GM12801 (cell line): ENCODE measurements around the gene OR10C1.

Source experiments
- TF ChIP-seq, protein P1 (sequence below): IDR thresholded peaks from one replicate; pipeline ENCODE4 v1.5.1; 2011; ENCODE audit warnings: control low read depth; ENCODE audit not compliant: insufficient read length; ENCODE audit errors: extremely low read depth

Gene OR10C1

DNA sequence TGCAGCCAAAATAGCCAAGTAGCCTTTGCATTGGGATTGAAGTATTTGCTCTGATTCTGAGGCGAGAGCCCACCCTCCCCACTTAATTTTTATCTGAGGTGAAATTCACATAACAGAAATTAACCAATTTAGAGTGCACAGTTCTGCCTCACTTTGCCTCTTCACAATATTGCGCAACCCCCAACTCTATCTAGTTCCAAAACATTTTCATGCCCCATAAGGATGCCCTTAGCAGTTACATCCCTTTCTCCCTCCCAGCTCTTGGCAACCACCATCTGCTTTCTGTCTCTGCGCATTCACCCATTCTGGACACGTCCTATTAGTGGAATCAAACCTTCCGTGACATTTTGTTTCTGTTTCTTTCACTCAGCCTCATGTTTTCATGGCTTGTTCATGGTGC is 39.6 kb downstream of the OR10C1 start:
- TF ChIP-seq, protein P1, sequence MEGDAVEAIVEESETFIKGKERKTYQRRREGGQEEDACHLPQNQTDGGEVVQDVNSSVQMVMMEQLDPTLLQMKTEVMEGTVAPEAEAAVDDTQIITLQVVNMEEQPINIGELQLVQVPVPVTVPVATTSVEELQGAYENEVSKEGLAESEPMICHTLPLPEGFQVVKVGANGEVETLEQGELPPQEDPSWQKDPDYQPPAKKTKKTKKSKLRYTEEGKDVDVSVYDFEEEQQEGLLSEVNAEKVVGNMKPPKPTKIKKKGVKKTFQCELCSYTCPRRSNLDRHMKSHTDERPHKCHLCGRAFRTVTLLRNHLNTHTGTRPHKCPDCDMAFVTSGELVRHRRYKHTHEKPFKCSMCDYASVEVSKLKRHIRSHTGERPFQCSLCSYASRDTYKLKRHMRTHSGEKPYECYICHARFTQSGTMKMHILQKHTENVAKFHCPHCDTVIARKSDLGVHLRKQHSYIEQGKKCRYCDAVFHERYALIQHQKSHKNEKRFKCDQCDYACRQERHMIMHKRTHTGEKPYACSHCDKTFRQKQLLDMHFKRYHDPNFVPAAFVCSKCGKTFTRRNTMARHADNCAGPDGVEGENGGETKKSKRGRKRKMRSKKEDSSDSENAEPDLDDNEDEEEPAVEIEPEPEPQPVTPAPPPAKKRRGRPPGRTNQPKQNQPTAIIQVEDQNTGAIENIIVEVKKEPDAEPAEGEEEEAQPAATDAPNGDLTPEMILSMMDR, result no peak

DNA sequence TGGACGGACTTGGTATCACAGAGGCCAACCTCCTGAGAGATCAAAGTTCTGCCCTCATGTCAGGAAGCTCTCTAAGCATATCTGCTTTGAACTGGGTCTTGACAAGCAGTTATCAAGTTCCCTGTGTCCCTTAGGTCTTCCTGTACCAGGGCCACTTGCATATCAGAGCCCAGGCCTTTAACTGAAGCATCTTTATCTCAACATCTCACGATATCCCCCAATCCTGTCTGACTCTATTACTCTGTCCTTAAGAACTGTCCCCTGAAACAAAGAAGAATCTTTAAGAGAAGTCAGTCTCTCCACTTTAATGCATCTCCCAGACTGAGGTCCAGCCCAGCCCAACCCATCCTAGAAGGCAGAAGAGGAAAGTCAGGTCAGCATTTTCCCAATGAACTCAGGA is 40.5 kb downstream of the OR10C1 start:
- TF ChIP-seq, protein P1, result no peak

DNA sequence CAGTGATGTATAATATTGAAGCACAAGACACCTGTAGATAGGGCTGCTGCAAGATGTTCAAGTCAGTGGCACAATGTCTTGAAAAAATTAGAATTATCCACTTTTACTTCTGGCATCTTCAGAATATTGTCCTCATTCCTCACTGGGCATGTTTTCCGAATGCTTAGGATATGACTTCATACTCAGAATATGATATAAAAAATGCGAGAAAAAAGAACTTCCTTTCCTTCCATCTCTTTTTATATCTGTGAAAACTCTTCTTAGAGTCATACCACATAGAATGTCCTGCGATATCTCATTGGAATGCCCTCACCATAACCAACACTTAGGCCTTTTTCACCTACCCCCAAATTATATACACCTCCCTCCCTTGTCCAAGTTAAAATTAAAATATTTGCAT is 44.1 kb downstream of the OR10C1 start:
- TF ChIP-seq, protein P1, result no peak

DNA sequence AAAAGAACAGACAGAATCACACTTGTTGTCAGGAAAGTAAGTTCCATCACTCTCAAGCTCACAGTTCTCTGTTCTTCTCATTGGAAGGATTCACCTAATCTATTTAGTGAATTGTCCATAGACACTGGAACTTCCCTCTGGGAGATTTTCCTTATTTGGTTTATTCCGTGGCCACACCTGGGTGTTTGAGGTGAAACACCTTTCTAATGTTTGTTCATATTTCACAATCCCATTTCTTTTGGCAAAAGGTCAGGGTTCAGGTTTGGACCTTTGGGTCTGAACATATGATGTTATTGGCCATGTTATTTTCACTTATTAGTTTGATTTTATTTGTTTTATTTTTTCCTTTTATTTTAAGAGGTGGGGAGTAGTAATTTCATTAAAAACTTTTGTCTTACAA is 44.6 kb downstream of the OR10C1 start:
- TF ChIP-seq, protein P1, result no peak

DNA sequence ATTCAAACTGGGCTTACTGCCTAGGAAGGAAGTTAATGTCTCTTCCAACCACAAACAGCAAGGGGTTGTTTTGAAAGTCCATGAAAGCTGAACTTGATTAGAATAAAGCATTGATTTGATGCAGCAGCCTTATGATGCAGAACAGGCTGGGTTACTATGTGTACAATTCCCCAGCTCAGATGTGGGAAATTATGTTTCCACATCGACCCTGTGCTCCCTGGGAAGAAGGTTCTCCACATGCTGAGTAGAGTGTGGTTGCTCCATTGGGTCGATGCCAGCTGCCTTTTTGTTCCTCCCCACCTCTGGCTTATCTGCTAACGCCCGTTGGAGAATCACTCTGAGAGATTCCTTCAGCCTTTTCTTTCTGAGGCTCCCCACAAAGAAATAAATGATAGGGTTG is 47.5 kb downstream of the OR10C1 start:
- TF ChIP-seq, protein P1, result no peak

DNA sequence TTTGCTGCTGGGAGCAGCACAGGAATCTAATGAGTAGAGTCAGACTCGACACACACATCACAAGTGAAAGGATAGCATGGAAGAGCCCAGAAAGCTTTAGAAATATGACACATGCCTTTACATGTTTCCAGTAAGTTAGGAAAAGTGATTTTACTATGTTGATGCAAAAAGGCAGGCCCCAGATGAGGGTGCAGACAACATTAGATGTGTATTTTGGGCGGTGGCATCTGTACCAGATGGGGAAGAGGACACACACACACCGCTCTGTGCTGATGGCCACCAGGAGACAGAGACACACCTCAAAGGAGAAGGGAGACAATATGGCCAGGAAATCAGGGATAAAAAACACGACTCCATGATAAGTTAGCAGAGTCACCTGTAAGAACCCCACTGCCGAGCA is 48.0 kb downstream of the OR10C1 start:
- TF ChIP-seq, protein P1, result no peak

DNA sequence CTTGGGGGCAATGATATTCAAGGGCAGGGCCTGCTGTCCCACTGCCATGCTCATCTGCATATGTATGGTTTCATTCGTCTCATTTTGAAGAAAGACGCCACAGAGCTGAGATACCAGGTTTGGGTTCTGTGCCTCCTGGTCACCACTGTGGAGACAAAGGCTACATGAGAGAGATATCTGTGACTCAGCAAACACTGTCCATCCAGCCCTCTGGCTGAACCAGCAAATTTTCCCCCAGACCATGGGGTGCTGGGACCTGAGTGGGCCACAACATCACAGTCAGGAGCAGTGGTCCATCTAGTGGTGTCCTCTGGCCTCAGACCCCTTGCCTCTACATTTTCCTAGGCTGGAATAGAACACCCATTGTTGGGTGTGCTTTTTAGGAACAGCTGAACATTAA is 48.6 kb downstream of the OR10C1 start, which contains the start of gene MAS1L:
Gene MAS1L, minus strand, starts transcription at position 297 of the 400 bp plus-strand sequence. Its CDS starts 54 bp downstream, at position 243.
- TF ChIP-seq, protein P1, result no peak

DNA sequence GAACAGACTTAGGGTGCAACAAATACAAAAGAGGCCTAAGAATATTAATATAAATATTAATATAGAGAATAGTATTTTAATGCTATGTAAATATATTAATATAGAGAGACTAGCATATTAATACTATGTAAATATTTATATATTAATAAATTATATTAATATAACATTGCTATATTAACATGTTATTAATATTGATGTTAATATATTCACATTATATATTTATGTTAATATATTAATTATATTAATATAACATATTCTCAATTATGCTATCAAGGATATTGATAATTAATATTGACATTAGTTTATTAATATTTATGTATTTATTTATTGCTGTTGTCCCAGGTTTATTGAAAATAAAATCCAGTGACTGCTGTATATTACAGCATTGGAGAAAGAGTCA is 49.8 kb downstream of the OR10C1 start:
- TF ChIP-seq, protein P1, result no peak
